A673 (cell line): ENCODE results near the gene GPR153. TPM values are rescaled to one million over a fixed set of nuclear protein-coding genes. Genes with fewer than 3 reads are reported as not detected.
"Not testable (repeated sequence)": the region's sequence is repeated elsewhere in the genome, so short reads cannot be mapped to it uniquely, and the experiment has no call there.

Source experiments
- BruUV-seq: library from RNA; stranded (reverse); fragments of 400-500 nt; replicated peaks from 2 replicates; lab custom pipeline; 2021; lab: Mats Ljungman, UMichigan
- CTCF ChIA-PET: fragments of 300-600 bp; sonication (Branson Sonifier 250); formaldehyde crosslinking; loops from one replicate; lab custom pipeline; 2022; ENCODE audit warnings: antibody characterized with exemption; lab: Charles Lee
- POLR2A ChIA-PET: fragments of 300-600 bp; sonication (Branson Sonifier 250); formaldehyde crosslinking; loops from one replicate; lab custom pipeline; 2022; ENCODE audit warnings: antibody characterized with exemption; ENCODE audit not compliant: low non-redundant PET; lab: Charles Lee
- DNase-seq: peaks from one replicate; pipeline ENCODE4 v3.0.0-alpha.2; 2015; ENCODE audit warnings: low spot score
- H3K27ac ChIP-seq: fragments of 200-600 bp; sonication (generic); 2 replicates; pipeline ENCODE4 v1.5.1; 2016; ENCODE audit warnings: mixed run types, low read depth, mild to moderate bottlenecking, mixed read lengths, antibody characterized with exemption, low read length; ENCODE audit not compliant: poor library complexity, severe bottlenecking
- H3K27me3 ChIP-seq: fragments of 200-600 bp; sonication (generic); replicated peaks from 2 replicates; pipeline ENCODE4 v1.6.1; 2017; ENCODE audit warnings: mixed run types, low read depth, mild to moderate bottlenecking, mixed read lengths, antibody characterized with exemption, low read length; ENCODE audit not compliant: insufficient read depth, poor library complexity
- H3K36me3 ChIP-seq: fragments of 200-600 bp; sonication (generic); 2 replicates; pipeline ENCODE4 v1.6.1; 2016; ENCODE audit warnings: mixed run types, mild to moderate bottlenecking, mixed read lengths, antibody characterized with exemption, low read length; ENCODE audit not compliant: insufficient read depth, poor library complexity, severe bottlenecking
- H3K4me1 ChIP-seq: fragments of 200-600 bp; sonication (generic); 2 replicates; pipeline ENCODE4 v1.6.1; 2017; ENCODE audit warnings: mixed run types, mild to moderate bottlenecking, mixed read lengths, antibody characterized with exemption, low read length; ENCODE audit not compliant: insufficient read depth, poor library complexity, severe bottlenecking
- H3K4me3 ChIP-seq: fragments of 200-600 bp; sonication (generic); 2 replicates; pipeline ENCODE4 v1.5.1; 2016; ENCODE audit warnings: low read depth, mixed run types, mild to moderate bottlenecking, mixed read lengths, low read length; ENCODE audit not compliant: poor library complexity, severe bottlenecking
- H3K9me3 ChIP-seq: fragments of 200-600 bp; sonication (generic); 2 replicates; pipeline ENCODE4 v1.6.1; 2016; ENCODE audit warnings: mixed run types, low read depth, mild to moderate bottlenecking, mixed read lengths, antibody characterized with exemption, low read length; ENCODE audit not compliant: poor library complexity, severe bottlenecking
- CTCF ChIP-seq: fragments of 300-800, 200-600 bp; sonication (generic); conservative IDR thresholded peaks from 2 replicates; pipeline ENCODE4 v1.5.1; 2017; ENCODE audit warnings: low read depth, mild to moderate bottlenecking, antibody characterized with exemption, low read length, moderate library complexity, mixed read lengths
- EZH2 ChIP-seq: fragments of 200-600 bp; sonication (generic); IDR thresholded peaks from 2 replicates; pipeline ENCODE4 v1.6.1; 2017; ENCODE audit warnings: borderline replicate concordance, low read depth, mild to moderate bottlenecking, mixed read lengths, antibody characterized with exemption, low read length; ENCODE audit not compliant: poor library complexity, severe bottlenecking
- intact Hi-C: fragments of 100-400 bp; cut with micrococcal nuclease; formaldehyde crosslinking; loops from one replicate; pipeline ENCODE4 v1.10.0; 2022; ENCODE audit not compliant: unreplicated experiment
- total RNA-seq: library from RNA; stranded (reverse); gene quantifications from 2 replicates; pipeline ENCODE4 v1.2.3, GENCODE V29; 2021

The GPR153 gene
- total RNA-seq, 1 experiment from 2014 or later, result 8.4 TPM

DNA sequence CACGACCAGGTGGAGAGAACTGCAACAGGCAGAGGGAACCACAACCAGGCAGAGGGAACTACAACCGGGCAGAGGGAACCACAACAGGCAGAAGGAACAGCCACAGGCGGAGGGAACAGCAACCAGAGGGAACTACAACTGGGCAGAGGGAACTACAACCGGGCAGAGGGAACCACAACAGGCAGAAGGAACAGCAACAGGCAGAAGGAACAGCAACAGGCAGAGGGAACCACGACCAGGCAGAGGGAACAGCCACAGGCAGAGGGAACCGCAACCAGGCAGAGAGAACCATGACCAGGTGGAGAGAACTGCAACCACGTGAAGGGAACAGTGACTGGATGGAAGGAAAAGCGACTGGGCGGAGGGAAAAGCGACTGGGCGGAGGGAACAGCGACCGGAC, 47.6 kb upstream of the GPR153 start:
- CTCF ChIA-PET, result no interaction called here
- BruUV-seq, result no TSS peak
- intact Hi-C loops, result no loop called here

GRCh38 chr1:6307682-6308081, 46.8 kb upstream of the GPR153 start:
- not testable (repeated sequence) for BruUV-seq

More for the DNA sequence above, 47.6 kb upstream of the GPR153 start:
- DNase-seq, result no peak
- Histone ChIP-seq H3K9me3 (no peaks in the 10 kb centered on the region), H3K4me1 (no peaks in the 10 kb centered on the region), H3K4me3 (no peak overlapping the region), H3K27me3 (no peaks in the 10 kb centered on the region), H3K27ac (no peak overlapping the region), H3K36me3 (no peaks in the 10 kb centered on the region)
- POLR2A ChIA-PET, result no interaction called here
- no peak for TF ChIP-seq EZH2
- TF ChIP-seq CTCF, result no peak

GRCh38 chr1:6307099-6307498, 46.2 kb upstream of the GPR153 start:
- no TSS peak for BruUV-seq
- CTCF ChIA-PET, result no interaction called here
- Histone ChIP-seq H3K4me3 (no peak overlapping the region), H3K27me3 (no peaks in the 10 kb centered on the region), H3K36me3 (no peaks in the 10 kb centered on the region), H3K27ac (no peak overlapping the region), H3K9me3 (no peaks in the 10 kb centered on the region), H3K4me1 (no peaks in the 10 kb centered on the region)
- intact Hi-C loops, result no loop called here
- POLR2A ChIA-PET, result no interaction called here
- no peak for DNase-seq
- TF ChIP-seq EZH2 (no peak), CTCF (no peak)

More at GRCh38 chr1:6307682-6308081, 46.8 kb upstream of the GPR153 start:
- POLR2A ChIA-PET, H3K36me3 ChIP-seq, H3K4me1 ChIP-seq, H3K27ac ChIP-seq, DNase-seq, H3K4me3 ChIP-seq, H3K9me3 ChIP-seq, CTCF ChIA-PET, intact Hi-C loops, H3K27me3 ChIP-seq: not testable (repeated sequence)

DNA sequence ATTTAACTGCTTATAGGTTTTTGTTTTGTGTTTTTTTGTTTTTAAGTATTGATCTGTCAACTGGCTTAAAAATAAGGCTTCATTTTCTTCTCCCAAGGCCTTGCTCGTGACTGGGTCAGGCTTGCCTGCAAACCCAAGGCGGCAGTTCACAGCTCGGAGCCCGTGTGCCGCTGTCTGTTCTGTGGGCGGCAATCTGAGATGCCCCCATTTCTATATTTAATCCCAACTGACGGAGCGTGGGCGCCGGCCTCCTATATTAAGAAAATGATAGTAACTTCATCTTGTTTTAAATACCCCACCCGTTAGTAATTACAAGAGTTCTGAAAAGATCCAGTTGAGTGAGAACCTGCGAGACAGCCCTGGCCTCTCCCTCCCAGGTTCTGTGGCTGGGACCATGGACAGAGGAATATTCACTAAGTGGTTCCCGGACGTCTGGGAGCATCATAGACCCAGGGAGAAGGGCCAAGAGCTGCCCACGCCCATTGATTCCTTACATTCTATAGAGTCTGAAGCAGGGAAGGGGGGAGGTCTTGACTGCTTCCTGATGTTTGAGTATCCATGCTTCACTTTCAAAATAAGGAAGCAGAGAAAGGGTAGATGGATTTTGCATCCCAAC, 42.6 kb upstream of the GPR153 start:
- Histone ChIP-seq H3K4me1 (no peaks in the 10 kb centered on the region), H3K9me3 (no peaks in the 10 kb centered on the region), H3K4me3 (no peak overlapping the region), H3K27me3 (no peaks in the 10 kb centered on the region), H3K36me3 (no peaks in the 10 kb centered on the region), H3K27ac (no peak overlapping the region)
- TF ChIP-seq EZH2 (no peak), CTCF (no peak)
- no TSS peak for BruUV-seq
- DNase-seq, result no peak
- intact Hi-C loops, result no loop called here
- CTCF ChIA-PET, result no interaction called here
- POLR2A ChIA-PET, result no interaction called here
